Cardiac muscle cell (in vitro differentiated cells and primary cell): Measurements from ENCODE around the gene NLK. TPM values are rescaled to one million over a fixed set of nuclear protein-coding genes. Genes with fewer than 3 reads are reported as not detected.
A peak's percentile ranks its signal among the peaks of the same experiment; 100 is the strongest.
"Not testable (repeated sequence)": the region's sequence is repeated elsewhere in the genome, so short reads cannot be mapped to it uniquely, and the experiment has no call there.

Experiments
- DNase-seq, 2 donors: peaks; one replicate each; pipeline versions ENCODE4 v3.0.0 to v3.0.0-alpha.2; 2010 to 2017; ENCODE audit warnings: low read depth in 1 of 2, low spot score in 1 of 2
- H3K27ac ChIP-seq: fragments of 200-600 bp; sonication (generic); 2 replicates; pipeline ENCODE4 v1.5.1; 2016
- H3K27me3 ChIP-seq: fragments of 200-600 bp; sonication (generic); 2 replicates; pipeline ENCODE4 v1.6.0; 2016; ENCODE audit warnings: control low read depth
- H3K36me3 ChIP-seq: fragments of 200-600 bp; sonication (generic); 2 replicates; pipeline ENCODE4 v1.5.1; 2016; ENCODE audit warnings: control low read depth
- H3K4me1 ChIP-seq: fragments of 200-600 bp; sonication (generic); 2 replicates; pipeline ENCODE4 v1.8.1; 2017; ENCODE audit warnings: low read depth, mild to moderate bottlenecking, mixed run types
- H3K4me3 ChIP-seq: fragments of 200-600 bp; sonication (generic); 2 replicates; pipeline ENCODE4 v1.5.1; 2016; ENCODE audit warnings: mild to moderate bottlenecking
- H3K9me3 ChIP-seq: fragments of 200-600 bp; sonication (generic); 2 replicates; pipeline ENCODE4 v1.5.1; 2017; ENCODE audit warnings: low read depth, mild to moderate bottlenecking, control low read depth
- CTCF ChIP-seq: IDR thresholded peaks from 2 replicates; pipeline ENCODE4 v1.5.1; 2012; ENCODE audit warnings: low read depth, mild to moderate bottlenecking, low read length
- polyA plus RNA-seq: library from polyadenylated mRNA; unstranded; fragments of >200 nt; fragmentation: Nextera tagmentation; extraction: Ambion mirVana; gene quantifications from 2 replicates; pipeline ENCODE4 v1.2.1, GENCODE V29; 2016
- total RNA-seq: library from RNA; depleted of rRNA; stranded (reverse); fragments of >200 nt; gene quantifications from 2 replicates; pipeline ENCODE4 v1.2.3, GENCODE V29; 2016

The NLK gene
- total and polyA plus RNA-seq, 2 experiments from 2014 or later: 11.0 to 22.1 TPM

GRCh38 chr17:28177351-28177750 is 134.9 kb downstream of the NLK start:
- Histone ChIP-seq H3K4me1 (peaks cover 28% of the 10 kb centered on the region), H3K36me3 (no peaks in the 10 kb centered on the region), H3K9me3 (no peaks in the 10 kb centered on the region), H3K27me3 (no peaks in the 10 kb centered on the region), H3K4me3 (no peak overlapping the region), H3K27ac (no peak overlapping the region)
- TF ChIP-seq CTCF: no peak
- DNase-seq: no peak

GRCh38 chr17:28178800-28179199 is 136.3 kb downstream of the NLK start:
- no peak overlapping the region for H3K4me3 ChIP-seq
- peaks cover 15% of the 10 kb centered on the region for H3K4me1 ChIP-seq
- H3K27ac ChIP-seq: no peak overlapping the region
- no peak for DNase-seq
- no peaks in the 10 kb centered on the region for H3K27me3 ChIP-seq
- H3K36me3 ChIP-seq: no peaks in the 10 kb centered on the region
- no peak for TF ChIP-seq CTCF
- no peaks in the 10 kb centered on the region for H3K9me3 ChIP-seq

GRCh38 chr17:28180449-28180848 is 138.0 kb downstream of the NLK start:
- Histone ChIP-seq H3K9me3 (no peaks in the 10 kb centered on the region), H3K27me3 (no peaks in the 10 kb centered on the region), H3K36me3 (peaks cover 5% of the 10 kb centered on the region), H3K4me1 (no peaks in the 10 kb centered on the region), H3K27ac (no peak overlapping the region), H3K4me3 (no peak overlapping the region)
- DNase-seq: peak in 1 of 2 donors; percentile 49
- TF ChIP-seq CTCF: no peak

- peaks cover 10% of the 10 kb centered on the region for H3K36me3 ChIP-seq
- no peak overlapping the region for H3K27ac ChIP-seq
- no peak for TF ChIP-seq CTCF
- DNase-seq: no peak
- no peaks in the 10 kb centered on the region for H3K9me3 ChIP-seq
- H3K4me1 ChIP-seq: no peaks in the 10 kb centered on the region
- no peak overlapping the region for H3K4me3 ChIP-seq
- no peaks in the 10 kb centered on the region for H3K27me3 ChIP-seq
These were observed 139.1 kb downstream of the NLK start for GRCh38 chr17:28181568-28181967.

GRCh38 chr17:28182559-28182958 is 140.1 kb downstream of the NLK start:
- no peaks in the 10 kb centered on the region for H3K27me3 ChIP-seq
- H3K27ac ChIP-seq: no peak overlapping the region
- TF ChIP-seq CTCF: no peak
- no peak for DNase-seq
- no peaks in the 10 kb centered on the region for H3K9me3 ChIP-seq
- no peak overlapping the region for H3K4me3 ChIP-seq
- peaks cover 10% of the 10 kb centered on the region for H3K36me3 ChIP-seq
- H3K4me1 ChIP-seq: no peaks in the 10 kb centered on the region

- Histone ChIP-seq H3K9me3 (no peaks in the 10 kb centered on the region), H3K36me3 (peaks cover 15% of the 10 kb centered on the region), H3K4me1 (peaks cover 7% of the 10 kb centered on the region), H3K27ac (no peak overlapping the region), H3K4me3 (no peak overlapping the region), H3K27me3 (no peaks in the 10 kb centered on the region)
- no peak for DNase-seq
- no peak for TF ChIP-seq CTCF
These were observed 143.2 kb downstream of the NLK start for GRCh38 chr17:28185658-28186057.

- not testable (repeated sequence) for H3K4me1 ChIP-seq, H3K9me3 ChIP-seq, H3K27ac ChIP-seq, DNase-seq, H3K27me3 ChIP-seq, H3K4me3 ChIP-seq
- H3K36me3 ChIP-seq: peaks cover 15% of the 10 kb centered on the region
These were observed 144.0 kb downstream of the NLK start for GRCh38 chr17:28186472-28186871.
